Neural progenitor cell (in vitro differentiated cells): ENCODE results near the gene OPCML. TPM values are rescaled to one million over a fixed set of nuclear protein-coding genes. Genes with fewer than 3 reads are reported as not detected.

Experiments
- DNase-seq: peaks from one replicate; pipeline ENCODE4 v3.0.0-alpha.2; 2016; ENCODE audit warnings: low spot score
- H2AFZ ChIP-seq: fragments of 200-600 bp; sonication (generic); replicated peaks from 2 replicates; pipeline ENCODE4 v1.6.1; 2016; ENCODE audit warnings: antibody characterized with exemption
- H3F3A ChIP-seq: fragments of 200-600 bp; sonication (generic); 2 replicates; pipeline ENCODE4 v1.6.1; 2016; ENCODE audit warnings: antibody characterized with exemption, low read depth
- H3K27ac ChIP-seq: fragments of 200-600 bp; sonication (generic); 2 replicates; pipeline ENCODE4 v1.5.1; 2016; ENCODE audit warnings: mild to moderate bottlenecking
- H3K27me3 ChIP-seq: fragments of 200-600 bp; sonication (generic); 2 replicates; pipeline ENCODE4 v1.6.1; 2016; ENCODE audit warnings: mild to moderate bottlenecking, moderate library complexity
- H3K36me3 ChIP-seq: fragments of 200-600 bp; sonication (generic); 2 replicates; pipeline ENCODE4 v1.5.1; 2016
- H3K4me1 ChIP-seq: fragments of 200-600 bp; sonication (generic); 2 replicates; pipeline ENCODE4 v1.6.1; 2016; ENCODE audit warnings: mixed run types
- H3K4me2 ChIP-seq: fragments of 200-600 bp; sonication (generic); 2 replicates; pipeline ENCODE4 v1.6.1; 2016
- H3K4me3 ChIP-seq: fragments of 200-600 bp; sonication (generic); 2 replicates; pipeline ENCODE4 v1.5.1; 2016
- H3K79me2 ChIP-seq: fragments of 200-600 bp; sonication (generic); 2 replicates; pipeline ENCODE4 v1.6.1; 2016; ENCODE audit warnings: low read depth
- H3K9ac ChIP-seq: fragments of 200-600 bp; sonication (generic); 2 replicates; pipeline ENCODE4 v1.6.1; 2016
- H3K9me3 ChIP-seq: fragments of 200-600 bp; sonication (generic); 2 replicates; pipeline ENCODE4 v1.5.1; 2016; ENCODE audit warnings: low read depth
- H4K20me1 ChIP-seq: fragments of 200-600 bp; sonication (generic); 2 replicates; pipeline ENCODE4 v1.6.1; 2016; ENCODE audit warnings: low read depth
- H3K27ac Mint-ChIP-seq: 3 replicates; pipeline ENCODE4 v1.8.0; 2021; ENCODE audit warnings: mixed read lengths
- H3K27me3 Mint-ChIP-seq: 2 replicates; pipeline ENCODE4 v1.8.0; 2022; ENCODE audit warnings: low read depth, mild to moderate bottlenecking, inconsistent platforms, moderate library complexity, mixed read lengths; ENCODE audit not compliant: insufficient read depth
- H3K36me3 Mint-ChIP-seq: 3 replicates; pipeline ENCODE4 v1.8.0; 2021; ENCODE audit warnings: mixed read lengths
- H3K4me1 Mint-ChIP-seq: 3 replicates; pipeline ENCODE4 v1.8.0; 2021; ENCODE audit warnings: mixed read lengths
- H3K4me3 Mint-ChIP-seq: 3 replicates; pipeline ENCODE4 v1.8.0; 2021; ENCODE audit warnings: mild to moderate bottlenecking, moderate library complexity, mixed read lengths
- H3K9me3 Mint-ChIP-seq: 3 replicates; pipeline ENCODE4 v1.8.0; 2020; ENCODE audit warnings: mixed read lengths
- EZH2 ChIP-seq: fragments of 200-600 bp; sonication (generic); IDR thresholded peaks from 2 replicates; pipeline ENCODE4 v1.6.1; 2017; ENCODE audit warnings: antibody characterized with exemption, mild to moderate bottlenecking, moderate library complexity
- EZH2phosphoT487 ChIP-seq: fragments of 200-600 bp; sonication (generic); IDR thresholded peaks from 2 replicates; pipeline ENCODE4 v1.6.1; 2017; ENCODE audit warnings: antibody characterized with exemption
- total RNA-seq: library from RNA; depleted of rRNA; stranded (reverse); fragments of >200 nt; gene quantifications from 2 replicates; pipeline ENCODE4 v1.2.3, GENCODE V29; 2015; ENCODE audit warnings: low replicate concordance
- TF ChIP-seq, protein P1 (sequence below): fragments of 200-600 bp; sonication (generic); IDR thresholded peaks from 2 replicates; pipeline ENCODE4 v1.5.1; 2017; ENCODE audit warnings: antibody characterized with exemption, mild to moderate bottlenecking

Gene OPCML
- total RNA-seq, 1 donor from 2014 or later = 0.02 TPM

DNA sequence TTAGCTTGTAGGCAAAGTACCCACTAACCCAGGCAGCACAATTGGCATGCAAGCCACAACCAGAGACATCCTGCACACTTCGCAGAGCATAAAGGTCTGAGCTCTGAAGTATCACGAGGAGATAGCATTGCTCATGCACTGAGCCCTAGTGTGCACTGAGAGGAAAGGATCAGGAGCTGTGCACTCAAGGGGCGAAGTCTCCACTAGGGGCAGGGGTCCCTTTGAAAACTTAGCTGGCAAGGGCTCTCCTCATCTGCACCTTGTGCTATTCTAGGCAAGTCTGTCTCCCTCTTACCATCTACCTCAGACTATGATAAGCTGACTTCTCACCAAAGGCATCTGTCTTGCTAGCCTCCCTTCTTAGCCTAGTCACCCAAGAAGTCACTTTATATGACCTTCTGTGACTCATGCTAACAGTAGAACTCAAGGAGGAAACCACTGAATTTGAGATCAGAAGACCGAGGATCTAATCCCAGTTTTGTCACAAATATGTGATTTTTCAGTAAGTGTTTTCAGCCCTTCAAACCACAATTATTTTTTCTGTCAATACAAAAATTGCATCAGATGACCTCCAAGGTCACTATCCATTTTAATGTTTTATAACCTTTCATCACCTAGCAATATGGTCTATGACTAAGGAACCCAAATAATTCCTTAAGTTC is 1083.8 kb downstream of the OPCML start:
- Mint-ChIP-seq H3K27ac (no peak overlapping the region), H3K9me3 (no peaks in the 10 kb centered on the region), H3K4me1 (peaks cover 34% of the 10 kb centered on the region), H3K4me3 (no peak overlapping the region), H3K27me3 (peaks cover 2% of the 10 kb centered on the region), H3K36me3 (no peaks in the 10 kb centered on the region)
- no peaks in the 10 kb centered on the region for H3K27me3 ChIP-seq
- no peak overlapping the region for H3K4me2 ChIP-seq
- no peak overlapping the region for H3K27ac ChIP-seq
- no peaks in the 10 kb centered on the region for H3K9me3 ChIP-seq
- no peaks in the 10 kb centered on the region for H3K79me2 ChIP-seq
- no peak overlapping the region for H3K9ac ChIP-seq
- H2AFZ ChIP-seq = no peak overlapping the region
- H3F3A ChIP-seq = no peaks in the 10 kb centered on the region
- H3K36me3 ChIP-seq = no peaks in the 10 kb centered on the region
- peaks cover 16% of the 10 kb centered on the region for H3K4me1 ChIP-seq
- H3K4me3 ChIP-seq = no peak overlapping the region
- DNase-seq = no peak
- no peak for TF ChIP-seq EZH2
- TF ChIP-seq, protein P1, sequence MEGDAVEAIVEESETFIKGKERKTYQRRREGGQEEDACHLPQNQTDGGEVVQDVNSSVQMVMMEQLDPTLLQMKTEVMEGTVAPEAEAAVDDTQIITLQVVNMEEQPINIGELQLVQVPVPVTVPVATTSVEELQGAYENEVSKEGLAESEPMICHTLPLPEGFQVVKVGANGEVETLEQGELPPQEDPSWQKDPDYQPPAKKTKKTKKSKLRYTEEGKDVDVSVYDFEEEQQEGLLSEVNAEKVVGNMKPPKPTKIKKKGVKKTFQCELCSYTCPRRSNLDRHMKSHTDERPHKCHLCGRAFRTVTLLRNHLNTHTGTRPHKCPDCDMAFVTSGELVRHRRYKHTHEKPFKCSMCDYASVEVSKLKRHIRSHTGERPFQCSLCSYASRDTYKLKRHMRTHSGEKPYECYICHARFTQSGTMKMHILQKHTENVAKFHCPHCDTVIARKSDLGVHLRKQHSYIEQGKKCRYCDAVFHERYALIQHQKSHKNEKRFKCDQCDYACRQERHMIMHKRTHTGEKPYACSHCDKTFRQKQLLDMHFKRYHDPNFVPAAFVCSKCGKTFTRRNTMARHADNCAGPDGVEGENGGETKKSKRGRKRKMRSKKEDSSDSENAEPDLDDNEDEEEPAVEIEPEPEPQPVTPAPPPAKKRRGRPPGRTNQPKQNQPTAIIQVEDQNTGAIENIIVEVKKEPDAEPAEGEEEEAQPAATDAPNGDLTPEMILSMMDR = peak; percentile 22
- no peak for TF ChIP-seq EZH2phosphoT487
- no peaks in the 10 kb centered on the region for H4K20me1 ChIP-seq

DNA sequence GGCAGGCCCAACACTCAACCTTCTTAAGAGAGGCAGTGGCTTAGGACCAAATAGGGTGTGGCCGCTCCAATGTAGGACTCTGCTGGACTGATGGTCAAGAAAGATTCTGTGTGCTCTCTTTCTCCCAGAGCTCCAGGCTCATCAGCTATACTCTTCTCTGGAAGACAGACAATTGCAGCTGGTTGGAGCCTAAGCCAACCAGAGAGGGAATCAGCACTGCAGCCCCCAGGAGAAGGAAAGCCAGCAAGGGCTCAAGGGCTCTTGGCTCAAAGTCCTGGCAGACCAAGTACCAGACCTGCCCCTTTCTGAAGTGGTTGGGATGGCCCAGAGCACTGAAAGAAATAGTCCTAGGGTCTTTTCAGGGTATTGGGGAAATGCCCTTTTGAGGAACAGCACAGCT is 1084.5 kb downstream of the OPCML start:
- DNase-seq = no peak
- peaks cover 27% of the 10 kb centered on the region for H3K4me1 Mint-ChIP-seq
- no peaks in the 10 kb centered on the region for H3K9me3 Mint-ChIP-seq
- Histone ChIP-seq H3K4me2 (no peak overlapping the region), H3K4me3 (no peak overlapping the region), H3K27me3 (no peaks in the 10 kb centered on the region), H3K79me2 (no peaks in the 10 kb centered on the region), H4K20me1 (no peaks in the 10 kb centered on the region), H2AFZ (no peak overlapping the region), H3F3A (no peaks in the 10 kb centered on the region), H3K4me1 (peaks cover 16% of the 10 kb centered on the region), H3K9me3 (no peaks in the 10 kb centered on the region), H3K27ac (no peak overlapping the region), H3K9ac (no peak overlapping the region), H3K36me3 (no peaks in the 10 kb centered on the region)
- TF ChIP-seq EZH2 (no peak), EZH2phosphoT487 (no peak)
- TF ChIP-seq, protein P1 = no peak
- H3K36me3 Mint-ChIP-seq = no peaks in the 10 kb centered on the region
- no peak overlapping the region for H3K4me3 Mint-ChIP-seq
- peaks cover 4% of the 10 kb centered on the region for H3K27me3 Mint-ChIP-seq
- no peak overlapping the region for H3K27ac Mint-ChIP-seq

DNA sequence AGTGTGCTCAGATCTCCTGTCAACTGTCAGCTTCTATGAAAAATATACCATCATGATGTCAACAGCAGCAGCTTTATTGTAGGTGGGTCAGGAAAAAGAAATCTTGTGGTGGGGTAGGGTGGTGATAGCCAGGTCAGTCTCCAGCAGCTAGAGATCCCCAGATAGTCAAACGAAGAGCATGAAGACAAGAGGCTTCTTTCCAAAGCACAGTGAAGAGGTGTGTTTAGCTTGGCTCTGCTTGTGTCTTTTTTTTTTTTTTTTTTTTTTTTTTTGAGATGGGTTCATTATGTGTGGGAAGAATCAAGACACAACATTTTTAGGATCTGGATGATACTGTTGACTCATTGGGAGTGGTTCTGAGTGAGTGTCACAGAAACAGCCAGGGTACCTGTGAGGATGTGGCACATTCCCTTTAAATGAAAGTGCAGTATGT is 1086.4 kb downstream of the OPCML start:
- no peaks in the 10 kb centered on the region for H3K27me3 ChIP-seq
- no peak overlapping the region for H3K27ac ChIP-seq
- H3K36me3 Mint-ChIP-seq = no peaks in the 10 kb centered on the region
- H3K36me3 ChIP-seq = no peaks in the 10 kb centered on the region
- TF ChIP-seq EZH2phosphoT487 (no peak), EZH2 (no peak)
- TF ChIP-seq, protein P1 = no peak
- H3K4me3 ChIP-seq = no peak overlapping the region
- peaks cover 10% of the 10 kb centered on the region for H3K4me1 Mint-ChIP-seq
- H3K9ac ChIP-seq = no peak overlapping the region
- peaks cover 4% of the 10 kb centered on the region for H3K27me3 Mint-ChIP-seq
- peak overlapping the region; percentile 44 for H3K27ac Mint-ChIP-seq
- H3K4me1 ChIP-seq = peaks cover 5% of the 10 kb centered on the region
- H3K4me2 ChIP-seq = no peak overlapping the region
- no peak overlapping the region for H3K4me3 Mint-ChIP-seq
- no peak for DNase-seq
- no peaks in the 10 kb centered on the region for H3K9me3 Mint-ChIP-seq
- no peaks in the 10 kb centered on the region for H4K20me1 ChIP-seq
- H2AFZ ChIP-seq = no peak overlapping the region
- no peaks in the 10 kb centered on the region for H3K9me3 ChIP-seq
- H3K79me2 ChIP-seq = no peaks in the 10 kb centered on the region
- H3F3A ChIP-seq = no peaks in the 10 kb centered on the region
